GM13976 (cell line): ENCODE data around the gene INHBA.

ENCODE experiments used
- DNase-seq: peaks from one replicate; pipeline ENCODE4 v3.0.0; 2012; ENCODE audit warnings: low spot score
- in situ Hi-C: fragments of 300-500 bp; cut with MboI; formaldehyde crosslinking; loops from one replicate; pipeline ENCODE4 v1.12.0; 2022; ENCODE audit warnings: low sequenced_read_pairs, mixed read lengths, inconsistent platforms; ENCODE audit not compliant: unreplicated experiment
- TF ChIP-seq, protein P1 (sequence below): IDR thresholded peaks from 2 replicates; pipeline ENCODE4 v1.5.1; 2012; ENCODE audit warnings: borderline replicate concordance, mild to moderate bottlenecking; ENCODE audit not compliant: insufficient read depth; ENCODE audit errors: extremely low read depth, missing control alignments, control extremely low read depth

The INHBA gene

GRCh38 chr7:41693150-41693997 is 9.5 kb downstream of the INHBA start:
- TF ChIP-seq, protein P1, sequence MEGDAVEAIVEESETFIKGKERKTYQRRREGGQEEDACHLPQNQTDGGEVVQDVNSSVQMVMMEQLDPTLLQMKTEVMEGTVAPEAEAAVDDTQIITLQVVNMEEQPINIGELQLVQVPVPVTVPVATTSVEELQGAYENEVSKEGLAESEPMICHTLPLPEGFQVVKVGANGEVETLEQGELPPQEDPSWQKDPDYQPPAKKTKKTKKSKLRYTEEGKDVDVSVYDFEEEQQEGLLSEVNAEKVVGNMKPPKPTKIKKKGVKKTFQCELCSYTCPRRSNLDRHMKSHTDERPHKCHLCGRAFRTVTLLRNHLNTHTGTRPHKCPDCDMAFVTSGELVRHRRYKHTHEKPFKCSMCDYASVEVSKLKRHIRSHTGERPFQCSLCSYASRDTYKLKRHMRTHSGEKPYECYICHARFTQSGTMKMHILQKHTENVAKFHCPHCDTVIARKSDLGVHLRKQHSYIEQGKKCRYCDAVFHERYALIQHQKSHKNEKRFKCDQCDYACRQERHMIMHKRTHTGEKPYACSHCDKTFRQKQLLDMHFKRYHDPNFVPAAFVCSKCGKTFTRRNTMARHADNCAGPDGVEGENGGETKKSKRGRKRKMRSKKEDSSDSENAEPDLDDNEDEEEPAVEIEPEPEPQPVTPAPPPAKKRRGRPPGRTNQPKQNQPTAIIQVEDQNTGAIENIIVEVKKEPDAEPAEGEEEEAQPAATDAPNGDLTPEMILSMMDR, result no peak
- no peak for DNase-seq
- in situ Hi-C loops, result loop anchor here (25.0 kb wide), 1 partner anchor 1356 kb away; no protein-coding TSS in a partner anchor

GRCh38 chr7:41692251-41692650 is 10.6 kb downstream of the INHBA start:
- no peak for DNase-seq
- TF ChIP-seq, protein P1, result no peak
- in situ Hi-C loops, result loop anchor here (25.0 kb wide), 1 partner anchor 1355 kb away; no protein-coding TSS in a partner anchor

DNA sequence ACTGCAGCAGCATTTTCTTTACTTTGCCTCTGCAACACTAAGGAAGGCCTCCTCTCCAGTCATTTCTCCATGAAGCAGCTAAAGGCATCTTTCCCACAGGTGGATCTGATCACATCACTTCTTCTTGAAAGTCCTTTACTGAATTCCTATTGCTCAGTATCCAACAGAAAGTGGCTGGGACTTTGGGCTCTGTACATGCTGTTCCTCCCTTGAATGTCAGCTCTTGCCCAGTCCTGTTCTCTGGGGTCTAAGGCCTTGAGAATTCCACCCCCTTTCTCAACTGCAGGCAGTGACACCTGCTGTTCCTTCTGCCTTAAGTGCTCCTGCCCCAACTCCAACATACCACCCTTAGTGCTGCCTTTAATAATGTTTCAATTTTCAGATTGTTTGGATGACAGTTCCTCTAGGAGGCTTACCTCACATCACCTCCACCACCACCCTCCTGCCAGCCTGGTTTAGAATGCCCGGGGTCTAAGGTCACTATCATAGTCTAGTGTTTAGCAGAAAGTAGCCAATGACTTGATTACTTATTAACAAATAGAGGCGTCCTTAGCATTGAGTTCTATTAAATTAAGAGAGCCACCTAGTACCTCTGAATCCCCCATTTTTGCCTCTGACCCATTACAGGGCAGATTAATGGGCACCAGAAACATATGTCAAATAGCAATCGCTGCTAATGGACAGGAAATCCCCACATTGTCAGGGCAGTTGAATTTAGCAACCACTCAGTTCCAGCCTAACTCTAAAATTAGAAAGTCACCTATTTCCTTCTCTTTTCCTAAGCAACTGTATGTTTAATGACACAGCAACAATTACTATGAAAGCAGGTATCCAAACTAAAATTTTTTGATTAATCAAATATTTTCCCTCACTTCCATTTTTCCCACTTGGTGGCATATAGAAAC is 11.4 kb downstream of the INHBA start:
- DNase-seq, result no peak
- in situ Hi-C loops, result loop anchor here (25.0 kb wide), 1 partner anchor 1354 kb away; no protein-coding TSS in a partner anchor
- TF ChIP-seq, protein P1, result no peak

GRCh38 chr7:41689815-41690214 is 13.1 kb downstream of the INHBA start:
- no peak for DNase-seq
- TF ChIP-seq, protein P1, result no peak
- in situ Hi-C loops, result loop anchor here (25.0 kb wide), 1 partner anchor 1353 kb away; no protein-coding TSS in a partner anchor

- no peak for DNase-seq
- in situ Hi-C loops, result loop anchor here (25.0 kb wide), 1 partner anchor 1352 kb away; no protein-coding TSS in a partner anchor
- TF ChIP-seq, protein P1, result no peak
Measured at GRCh38 chr7:41688906-41689305, 14.0 kb downstream of the INHBA start.

- in situ Hi-C loops, result loop anchor here (25.0 kb wide), 1 partner anchor 1351 kb away; no protein-coding TSS in a partner anchor
- no peak for DNase-seq
- TF ChIP-seq, protein P1, result no peak
Measured at GRCh38 chr7:41688012-41688625, 14.8 kb downstream of the INHBA start.
